GM18505 (cell line): Measurements from ENCODE around the gene COP1.

Source experiments
- ATAC-seq: cut with Tn5 transposase; IDR thresholded peaks from one replicate; pipeline ENCODE4 v1.9.1; 2021; ENCODE audit not compliant: unreplicated experiment
- POLR2A ChIP-seq: IDR thresholded peaks from 4 replicates; pipeline ENCODE4 v1.6.1; 2011; ENCODE audit warnings: borderline replicate concordance; ENCODE audit not compliant: insufficient read depth, insufficient read length; ENCODE audit errors: extremely low read depth

COP1 gene

GRCh38 chr1:176177764-176178163, 29.3 kb downstream of the COP1 start:
- ATAC-seq = peak; percentile 85
- no peak for TF ChIP-seq POLR2A

- no peak for ATAC-seq
- no peak for TF ChIP-seq POLR2A
Observed at GRCh38 chr1:176174108-176174507, 33.0 kb downstream of the COP1 start.

- ATAC-seq = no peak
- TF ChIP-seq POLR2A = no peak
Observed at GRCh38 chr1:176172215-176172614, 34.9 kb downstream of the COP1 start.

- TF ChIP-seq POLR2A = no peak
- ATAC-seq = no peak
Observed at GRCh38 chr1:176167210-176167609, 39.9 kb downstream of the COP1 start.

GRCh38 chr1:176165573-176165972, 41.5 kb downstream of the COP1 start:
- ATAC-seq = no peak
- TF ChIP-seq POLR2A = no peak

GRCh38 chr1:176164014-176164678, 42.9 kb downstream of the COP1 start:
- no peak for ATAC-seq

GRCh38 chr1:176159993-176160392, 47.1 kb downstream of the COP1 start:
- no peak for ATAC-seq
- TF ChIP-seq POLR2A = no peak

More at GRCh38 chr1:176164014-176164678, 42.9 kb downstream of the COP1 start:
- TF ChIP-seq POLR2A = no peak

- ATAC-seq = no peak
- no peak for TF ChIP-seq POLR2A
Observed at GRCh38 chr1:176157995-176158394, 49.1 kb downstream of the COP1 start.

GRCh38 chr1:176149939-176150807, 56.9 kb downstream of the COP1 start:
- TF ChIP-seq POLR2A = no peak
- no peak for ATAC-seq

GRCh38 chr1:176144526-176144925, 62.6 kb downstream of the COP1 start:
- no peak for ATAC-seq
- no peak for TF ChIP-seq POLR2A

GRCh38 chr1:176142973-176143372, 64.1 kb downstream of the COP1 start:
- no peak for TF ChIP-seq POLR2A
- ATAC-seq = no peak

GRCh38 chr1:176141449-176141848, 65.6 kb downstream of the COP1 start:
- no peak for ATAC-seq

GRCh38 chr1:176136891-176137290, 70.2 kb downstream of the COP1 start:
- TF ChIP-seq POLR2A = no peak
- no peak for ATAC-seq

More at GRCh38 chr1:176141449-176141848, 65.6 kb downstream of the COP1 start:
- no peak for TF ChIP-seq POLR2A

GRCh38 chr1:176134666-176135065, 72.4 kb downstream of the COP1 start:
- ATAC-seq = no peak
- TF ChIP-seq POLR2A = no peak
